DOHH2 (cell line): Measurements from ENCODE around the gene TMEM225.

ENCODE experiments used
- H3F3A ChIP-seq: fragments of 200-600 bp; sonication (generic), shearing (Covaris generic); 2 replicates; pipeline ENCODE4 v1.6.0; 2016; ENCODE audit warnings: antibody characterized with exemption, mild to moderate bottlenecking; ENCODE audit not compliant: control insufficient read depth, insufficient read depth
- H3K27ac ChIP-seq: fragments of 200-600 bp; sonication (generic); 2 replicates; pipeline ENCODE4 v1.5.1; 2014; ENCODE audit warnings: low read depth, mild to moderate bottlenecking, low read length, moderate library complexity
- H3K27me3 ChIP-seq: fragments of 200-600 bp; sonication (generic); 2 replicates; pipeline ENCODE4 v1.6.1; 2014; ENCODE audit warnings: mild to moderate bottlenecking, low read length, mixed read lengths; ENCODE audit not compliant: control insufficient read depth
- H3K36me3 ChIP-seq: fragments of 200-600 bp; sonication (generic); 2 replicates; pipeline ENCODE4 v1.6.1; 2014; ENCODE audit warnings: mild to moderate bottlenecking, low read length, moderate library complexity, mixed read lengths; ENCODE audit not compliant: control insufficient read depth
- H3K4me1 ChIP-seq: fragments of 200-600 bp; sonication (generic); 2 replicates; pipeline ENCODE4 v1.6.1; 2014; ENCODE audit warnings: mild to moderate bottlenecking, low read length, mixed read lengths; ENCODE audit not compliant: control insufficient read depth
- H3K4me2 ChIP-seq: fragments of 200-600 bp; sonication (generic); 2 replicates; pipeline ENCODE4 v1.6.0; 2014; ENCODE audit warnings: mild to moderate bottlenecking, low read length, moderate library complexity
- H3K4me3 ChIP-seq: fragments of 200-600 bp; sonication (generic); 2 replicates; pipeline ENCODE4 v1.5.1; 2014; ENCODE audit warnings: mild to moderate bottlenecking, low read length, mixed read lengths
- H3K79me2 ChIP-seq: fragments of 200-600 bp; sonication (generic); 2 replicates; pipeline ENCODE4 v1.6.1; 2014; ENCODE audit warnings: mild to moderate bottlenecking, low read length, mixed read lengths; ENCODE audit not compliant: control insufficient read depth
- H3K9me2 ChIP-seq: fragments of 200-600 bp; sonication (generic); replicated peaks from 2 replicates; pipeline ENCODE4 v1.6.1; 2014; ENCODE audit warnings: mild to moderate bottlenecking, low read length, mixed read lengths; ENCODE audit not compliant: control insufficient read depth
- H3K9me3 ChIP-seq: fragments of 200-600 bp; sonication (generic); 2 replicates; pipeline ENCODE4 v1.6.1; 2014; ENCODE audit warnings: antibody characterized with exemption, low read length, mixed read lengths; ENCODE audit not compliant: control insufficient read depth, insufficient read depth
- H4K20me1 ChIP-seq: fragments of 200-600 bp; sonication (generic); 2 replicates; pipeline ENCODE4 v1.6.0; 2014; ENCODE audit warnings: low read depth, mild to moderate bottlenecking, antibody characterized with exemption, low read length, moderate library complexity; ENCODE audit not compliant: control insufficient read depth, insufficient read depth
- EZH2phosphoT487 ChIP-seq: fragments of 200-600 bp; sonication (generic); IDR thresholded peaks from 2 replicates; pipeline ENCODE4 v1.6.1; 2017; ENCODE audit warnings: borderline replicate concordance, mild to moderate bottlenecking, antibody characterized with exemption, low read length, moderate library complexity, mixed read lengths
- TF ChIP-seq, protein P1 (sequence below): fragments of 200-600 bp; sonication (generic); IDR thresholded peaks from one replicate; pipeline ENCODE4 v1.5.1; 2014; ENCODE audit warnings: antibody characterized with exemption, mild to moderate bottlenecking, low read depth, low read length; ENCODE audit not compliant: poor library complexity, severe bottlenecking

The TMEM225 gene

DNA sequence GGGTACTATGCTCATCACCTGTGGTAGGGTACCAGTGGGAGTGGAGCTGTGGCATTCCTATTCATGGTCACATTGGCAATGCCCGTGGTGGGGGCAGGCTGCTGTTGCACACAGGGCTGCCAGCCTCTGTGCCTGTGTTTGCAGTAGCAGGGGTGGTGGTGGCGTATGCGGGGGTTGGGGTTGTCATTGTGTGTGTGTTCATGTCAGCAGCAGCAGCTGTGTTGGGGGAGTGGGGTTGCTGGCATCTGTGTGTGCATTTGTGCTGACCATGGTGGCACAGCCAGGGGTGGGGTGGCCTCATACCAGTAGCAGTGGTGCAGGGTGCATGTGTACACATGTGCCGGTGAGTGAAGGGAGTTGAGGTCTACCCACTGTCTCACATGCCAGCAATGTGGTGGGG is 34.4 kb downstream of the TMEM225 start:
- H3K4me2 ChIP-seq: no peak overlapping the region
- no peaks in the 10 kb centered on the region for H3K4me1 ChIP-seq
- H3K79me2 ChIP-seq: no peaks in the 10 kb centered on the region
- H3F3A ChIP-seq: no peaks in the 10 kb centered on the region
- H3K9me2 ChIP-seq: no peaks in the 10 kb centered on the region
- H3K27me3 ChIP-seq: no peaks in the 10 kb centered on the region
- H3K4me3 ChIP-seq: no peak overlapping the region
- H3K27ac ChIP-seq: no peak overlapping the region
- TF ChIP-seq, protein P1, sequence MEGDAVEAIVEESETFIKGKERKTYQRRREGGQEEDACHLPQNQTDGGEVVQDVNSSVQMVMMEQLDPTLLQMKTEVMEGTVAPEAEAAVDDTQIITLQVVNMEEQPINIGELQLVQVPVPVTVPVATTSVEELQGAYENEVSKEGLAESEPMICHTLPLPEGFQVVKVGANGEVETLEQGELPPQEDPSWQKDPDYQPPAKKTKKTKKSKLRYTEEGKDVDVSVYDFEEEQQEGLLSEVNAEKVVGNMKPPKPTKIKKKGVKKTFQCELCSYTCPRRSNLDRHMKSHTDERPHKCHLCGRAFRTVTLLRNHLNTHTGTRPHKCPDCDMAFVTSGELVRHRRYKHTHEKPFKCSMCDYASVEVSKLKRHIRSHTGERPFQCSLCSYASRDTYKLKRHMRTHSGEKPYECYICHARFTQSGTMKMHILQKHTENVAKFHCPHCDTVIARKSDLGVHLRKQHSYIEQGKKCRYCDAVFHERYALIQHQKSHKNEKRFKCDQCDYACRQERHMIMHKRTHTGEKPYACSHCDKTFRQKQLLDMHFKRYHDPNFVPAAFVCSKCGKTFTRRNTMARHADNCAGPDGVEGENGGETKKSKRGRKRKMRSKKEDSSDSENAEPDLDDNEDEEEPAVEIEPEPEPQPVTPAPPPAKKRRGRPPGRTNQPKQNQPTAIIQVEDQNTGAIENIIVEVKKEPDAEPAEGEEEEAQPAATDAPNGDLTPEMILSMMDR: no peak
- TF ChIP-seq EZH2phosphoT487: no peak
- no peaks in the 10 kb centered on the region for H3K9me3 ChIP-seq
- H3K36me3 ChIP-seq: no peaks in the 10 kb centered on the region
- no peaks in the 10 kb centered on the region for H4K20me1 ChIP-seq

GRCh38 chr11:123841174-123841573 is 44.3 kb downstream of the TMEM225 start:
- no peaks in the 10 kb centered on the region for H3K79me2 ChIP-seq
- TF ChIP-seq, protein P1: no peak
- no peak for TF ChIP-seq EZH2phosphoT487
- H3K9me2 ChIP-seq: no peaks in the 10 kb centered on the region
- H3K4me3 ChIP-seq: no peak overlapping the region
- no peaks in the 10 kb centered on the region for H3K9me3 ChIP-seq
- no peaks in the 10 kb centered on the region for H4K20me1 ChIP-seq
- H3K4me2 ChIP-seq: no peak overlapping the region
- H3K27ac ChIP-seq: no peak overlapping the region
- H3K4me1 ChIP-seq: no peaks in the 10 kb centered on the region
- H3K27me3 ChIP-seq: no peaks in the 10 kb centered on the region
- no peaks in the 10 kb centered on the region for H3K36me3 ChIP-seq
- H3F3A ChIP-seq: no peaks in the 10 kb centered on the region

- H4K20me1 ChIP-seq: no peaks in the 10 kb centered on the region
- TF ChIP-seq EZH2phosphoT487: no peak
- TF ChIP-seq, protein P1: no peak
- no peaks in the 10 kb centered on the region for H3F3A ChIP-seq
- H3K79me2 ChIP-seq: no peaks in the 10 kb centered on the region
- no peak overlapping the region for H3K4me2 ChIP-seq
- no peaks in the 10 kb centered on the region for H3K27me3 ChIP-seq
- H3K9me3 ChIP-seq: no peaks in the 10 kb centered on the region
- H3K27ac ChIP-seq: no peak overlapping the region
- H3K4me1 ChIP-seq: no peaks in the 10 kb centered on the region
- H3K4me3 ChIP-seq: no peak overlapping the region
- no peaks in the 10 kb centered on the region for H3K9me2 ChIP-seq
- H3K36me3 ChIP-seq: no peaks in the 10 kb centered on the region
Observed at GRCh38 chr11:123839131-123839530, 46.3 kb downstream of the TMEM225 start.

DNA sequence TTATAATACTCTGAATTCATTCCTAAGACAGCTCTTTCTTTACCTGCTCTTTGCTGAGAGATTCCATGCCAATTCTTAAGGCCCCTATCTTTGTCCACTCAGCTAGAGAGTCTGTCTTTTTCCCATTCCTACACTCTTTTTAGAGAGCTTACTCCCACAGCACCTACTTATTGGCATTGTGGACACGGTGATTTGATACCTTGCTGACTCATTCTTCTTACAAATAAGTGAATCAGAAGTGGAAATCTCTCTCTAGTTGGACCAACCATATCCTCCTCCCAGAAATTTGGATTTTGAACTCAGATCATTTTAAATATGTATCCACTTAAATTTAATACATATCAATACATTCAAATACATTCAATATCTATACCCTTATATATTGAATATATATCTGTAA is 46.8 kb downstream of the TMEM225 start:
- Histone ChIP-seq H3K4me3 (no peak overlapping the region), H3K4me2 (no peak overlapping the region), H3K27ac (no peak overlapping the region), H3K9me3 (no peaks in the 10 kb centered on the region), H3F3A (no peaks in the 10 kb centered on the region), H3K9me2 (no peaks in the 10 kb centered on the region), H3K36me3 (no peaks in the 10 kb centered on the region), H4K20me1 (no peaks in the 10 kb centered on the region), H3K79me2 (no peaks in the 10 kb centered on the region), H3K4me1 (no peaks in the 10 kb centered on the region), H3K27me3 (no peaks in the 10 kb centered on the region)
- TF ChIP-seq, protein P1: no peak
- no peak for TF ChIP-seq EZH2phosphoT487
